ENCODE measurements around the gene PRCC.

PRCC gene

GRCh38 chr1:156845953-156846545 is 78.7 kb downstream of the PRCC start:
- DNase-seq, result no peak

DNA sequence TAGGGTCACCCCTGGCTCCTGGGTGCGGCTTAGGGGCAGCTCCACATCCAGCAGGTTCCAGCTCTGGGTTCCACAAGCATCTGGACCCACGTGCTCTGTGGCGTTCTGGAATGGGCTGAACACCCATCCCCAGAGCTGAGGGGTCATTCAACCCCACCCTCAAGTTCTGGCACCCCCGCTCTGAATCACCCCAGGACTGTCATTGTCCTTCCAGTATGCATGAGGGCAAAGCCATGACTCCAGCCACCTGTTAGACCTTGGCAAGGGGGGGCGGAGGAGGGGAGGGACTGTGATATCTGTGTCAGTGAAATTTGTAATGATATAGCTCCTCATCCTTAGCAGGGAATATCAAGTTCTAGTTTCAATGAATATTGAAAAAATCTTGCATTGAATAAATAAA is 79.3 kb downstream of the PRCC start:
- no peak for DNase-seq

- DNase-seq, result no peak
Measured at GRCh38 chr1:156847591-156848460, 80.5 kb downstream of the PRCC start.

- no peak for DNase-seq
Measured at GRCh38 chr1:156848461-156849150, 81.3 kb downstream of the PRCC start.

DNA sequence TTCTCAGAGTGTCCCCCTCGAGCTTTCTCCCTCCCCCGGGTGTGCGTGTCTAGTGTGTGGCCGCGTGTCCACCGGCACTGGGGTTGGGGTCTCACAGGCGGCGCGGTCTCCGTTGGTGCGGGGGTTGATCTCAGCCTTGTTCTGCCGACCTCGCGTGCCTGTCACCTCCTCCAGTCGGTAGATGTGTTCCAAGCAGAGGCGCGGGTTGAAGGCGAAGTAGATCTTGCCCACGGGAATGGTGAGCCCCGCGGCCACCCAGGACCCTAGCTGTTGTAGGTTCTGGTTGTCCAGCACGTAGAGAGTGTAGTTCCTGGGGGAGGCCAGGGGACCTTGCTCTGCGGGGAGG is 81.8 kb downstream of the PRCC start:
- DNase-seq, result no peak
